SK-N-MC (cell line): ENCODE data around the gene CD36.

Experiments used
- DNase-seq: peaks from one replicate; pipeline ENCODE4 v3.0.0-alpha.2; 2011; ENCODE audit warnings: low read depth, low spot score
- H3K27ac ChIP-seq: fragments of 200-600 bp; sonication (generic); 2 replicates; pipeline ENCODE4 v1.5.1; 2016; ENCODE audit warnings: mixed run types
- H3K36me3 ChIP-seq: fragments of 200-600 bp; sonication (generic); 2 replicates; pipeline ENCODE4 v1.6.1; 2017; ENCODE audit warnings: antibody characterized with exemption, low read length, mixed read lengths; ENCODE audit not compliant: insufficient read depth
- H3K4me3 ChIP-seq: fragments of 200-600 bp; sonication (generic); 2 replicates; pipeline ENCODE4 v1.5.1; 2016
- H3K9ac ChIP-seq: fragments of 200-600 bp; sonication (generic); 2 replicates; pipeline ENCODE4 v1.8.0; 2017; ENCODE audit warnings: mixed run types, mixed read lengths; ENCODE audit not compliant: insufficient read length
- H3K9me3 ChIP-seq: fragments of 200-600 bp; sonication (generic); 2 replicates; pipeline ENCODE4 v1.6.1; 2017; ENCODE audit warnings: low read depth, mild to moderate bottlenecking, antibody characterized with exemption, low read length, moderate library complexity, mixed read lengths
- EZH2 ChIP-seq: fragments of 200-600 bp; sonication (generic); IDR thresholded peaks from one replicate; pipeline ENCODE4 v1.6.1; 2017; ENCODE audit warnings: antibody characterized with exemption
- FOXP2 ChIP-seq: optimal IDR thresholded peaks from 2 replicates; pipeline ENCODE3; 2011; ENCODE audit warnings: mild to moderate bottlenecking, moderate library complexity; ENCODE audit not compliant: insufficient read depth; ENCODE audit errors: extremely low read length, control extremely low read depth
- POLR2AphosphoS5 ChIP-seq: IDR thresholded peaks from 2 replicates; pipeline ENCODE4 v1.6.1; 2012; ENCODE audit warnings: mild to moderate bottlenecking, low read depth, low read length, borderline replicate concordance

CD36 gene

GRCh38 chr7:80618096-80618495 lies 20.3 kb upstream of the CD36 start:
- Histone ChIP-seq H3K4me3 (no peak overlapping the region), H3K9me3 (no peaks in the 10 kb centered on the region), H3K27ac (no peak overlapping the region), H3K36me3 (no peaks in the 10 kb centered on the region), H3K9ac (no peak overlapping the region)
- no peak for DNase-seq
- TF ChIP-seq EZH2 (no peak), POLR2AphosphoS5 (no peak), FOXP2 (no peak)

GRCh38 chr7:80619741-80620140 lies 18.7 kb upstream of the CD36 start:
- DNase-seq, result no peak
- Histone ChIP-seq H3K9me3 (no peaks in the 10 kb centered on the region), H3K27ac (no peak overlapping the region), H3K36me3 (no peaks in the 10 kb centered on the region), H3K9ac (no peak overlapping the region), H3K4me3 (no peak overlapping the region)
- no peak for TF ChIP-seq EZH2
- TF ChIP-seq POLR2AphosphoS5, result no peak
- no peak for TF ChIP-seq FOXP2

GRCh38 chr7:80622541-80622940 lies 15.9 kb upstream of the CD36 start:
- Histone ChIP-seq H3K27ac (no peak overlapping the region), H3K36me3 (no peaks in the 10 kb centered on the region), H3K9me3 (no peaks in the 10 kb centered on the region), H3K4me3 (no peak overlapping the region), H3K9ac (no peak overlapping the region)
- TF ChIP-seq EZH2 (no peak), FOXP2 (no peak), POLR2AphosphoS5 (no peak)
- no peak for DNase-seq

GRCh38 chr7:80623503-80624252 lies 14.8 kb upstream of the CD36 start:
- no peak for DNase-seq
- H3K36me3 ChIP-seq, result no peaks in the 10 kb centered on the region
- no peak overlapping the region for H3K27ac ChIP-seq
- H3K9me3 ChIP-seq, result no peaks in the 10 kb centered on the region
- H3K4me3 ChIP-seq, result no peak overlapping the region
- no peak overlapping the region for H3K9ac ChIP-seq
- TF ChIP-seq EZH2 (no peak), POLR2AphosphoS5 (no peak), FOXP2 (no peak)

GRCh38 chr7:80624763-80625162 lies 13.7 kb upstream of the CD36 start:
- no peaks in the 10 kb centered on the region for H3K9me3 ChIP-seq
- DNase-seq, result no peak
- H3K9ac ChIP-seq, result no peak overlapping the region
- TF ChIP-seq EZH2 (no peak), FOXP2 (no peak), POLR2AphosphoS5 (no peak)
- H3K4me3 ChIP-seq, result no peak overlapping the region
- H3K27ac ChIP-seq, result no peak overlapping the region
- H3K36me3 ChIP-seq, result no peaks in the 10 kb centered on the region

GRCh38 chr7:80629023-80629422 lies 9.4 kb upstream of the CD36 start:
- Histone ChIP-seq H3K27ac (no peak overlapping the region), H3K36me3 (no peaks in the 10 kb centered on the region), H3K9ac (no peak overlapping the region), H3K9me3 (no peaks in the 10 kb centered on the region), H3K4me3 (no peak overlapping the region)
- DNase-seq, result no peak
- TF ChIP-seq POLR2AphosphoS5 (no peak), FOXP2 (no peak), EZH2 (no peak)

GRCh38 chr7:80630608-80631405 lies 7.6 kb upstream of the CD36 start:
- DNase-seq, result peak; percentile 94
- Histone ChIP-seq H3K36me3 (no peaks in the 10 kb centered on the region), H3K4me3 (peak overlapping the region; percentile 65), H3K9me3 (no peaks in the 10 kb centered on the region), H3K27ac (no peak overlapping the region), H3K9ac (no peak overlapping the region)
- TF ChIP-seq FOXP2, result peak; percentile 59
- no peak for TF ChIP-seq EZH2
- peak; percentile 50; the same call in 1 of the 2 replicates for TF ChIP-seq POLR2AphosphoS5

GRCh38 chr7:80631421-80631820 lies 7.0 kb upstream of the CD36 start:
- Histone ChIP-seq H3K9me3 (no peaks in the 10 kb centered on the region), H3K4me3 (no peak overlapping the region), H3K27ac (no peak overlapping the region), H3K36me3 (no peaks in the 10 kb centered on the region), H3K9ac (no peak overlapping the region)
- TF ChIP-seq FOXP2, result no peak
- no peak for TF ChIP-seq EZH2
- TF ChIP-seq POLR2AphosphoS5, result no peak
- DNase-seq, result no peak
